H1 (cell line): ENCODE data around the gene AVL9. TPM values are rescaled to one million over a fixed set of nuclear protein-coding genes. Genes with fewer than 3 reads are reported as not detected.

Source experiments
- CTBP2 ChIP-seq: IDR thresholded peaks from 2 replicates; pipeline ENCODE4 v1.7.0; 2011; ENCODE audit warnings: borderline replicate concordance, mild to moderate bottlenecking, moderate library complexity, mixed read lengths, low read length; ENCODE audit not compliant: insufficient read depth, insufficient read length
- KDM1A ChIP-seq: fragments of 200-600, 300-600 bp; sonication (generic); IDR thresholded peaks from 2 replicates; pipeline ENCODE4 v1.7.1; 2016; ENCODE audit warnings: mild to moderate bottlenecking, low read length, borderline replicate concordance
- RAD21 ChIP-seq, 2 experiments: IDR thresholded peaks in 1 of 2; conservative IDR thresholded peaks in 1 of 2; 2 replicates each; pipeline ENCODE4 v1.6.1; 2011; ENCODE audit warnings: low read depth in 2 of 2, low read length in 2 of 2, improper control_type of control experiment in 1 of 2, inconsistent platforms in 1 of 2, mild to moderate bottlenecking in 1 of 2, moderate library complexity in 1 of 2
- RFX5 ChIP-seq: IDR thresholded peaks from 2 replicates; pipeline ENCODE4 v1.6.1; 2011; ENCODE audit warnings: low read depth, low read length, improper control_type of control experiment, borderline replicate concordance
- SP2 ChIP-seq: IDR thresholded peaks from 2 replicates; pipeline ENCODE4 v1.6.1; 2012; ENCODE audit warnings: mild to moderate bottlenecking, low read length, inconsistent platforms
- polyA plus RNA-seq, 7 experiments: library from polyadenylated mRNA; depleted of rRNA in 3 of 7; stranded (reverse) in 5 of 7; unstranded in 2 of 7; fragments of >200 nt in 5 of 7; fragments of 200-250 nt in 2 of 7; gene quantifications; 1 replicate in 5 of 7; 2 replicates in 1 of 7; 4 replicates in 1 of 7; pipeline versions ENCODE4 v1.2.1 to v1.2.3, GENCODE V29; 2011 to 2013; ENCODE audit warnings: missing spikeins in 2 of 7, mixed read lengths in 2 of 7
- total RNA-seq: library from RNA; stranded (reverse); fragmentation: NEBNext Ultra II Directional; extraction: Animal tissue kit (Norgen Biotek cat#: 25700); gene quantifications from 2 replicates; pipeline ENCODE4 v1.2.1, GENCODE V29; 2021
- TF ChIP-seq, protein P1 (sequence below): IDR thresholded peaks from 2 replicates; pipeline ENCODE4 v1.6.1; 2012; ENCODE audit warnings: low read length, inconsistent platforms

Gene AVL9
- total and polyA plus RNA-seq, 2 of the 8 experiments (the other 6 are each of a cell fraction or from before 2014, with no cell fraction given): 15.5 to 42.1 TPM

DNA sequence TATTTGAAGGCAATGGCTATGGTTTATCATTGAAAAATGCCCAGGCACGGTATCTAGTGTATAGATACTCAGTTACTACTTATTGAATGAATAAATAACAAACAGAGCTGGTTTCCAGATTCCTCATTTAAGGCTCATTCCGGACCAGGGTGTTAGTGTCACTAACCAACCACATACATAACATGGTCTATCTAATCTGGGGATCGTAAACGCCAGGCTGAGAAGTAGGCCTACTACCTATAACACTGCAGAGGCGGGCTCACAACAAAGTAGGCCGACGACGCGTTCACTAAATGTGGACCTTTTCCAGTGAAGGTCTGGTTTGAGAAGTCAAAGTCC lies 5.5 kb upstream of the AVL9 start (continued):
- TF ChIP-seq RAD21 (IDR thresholded peaks at IDR 0.05 in 1 of 2, conservative IDR thresholded peaks at IDR 0.05 in 1 of 2; ENCODE audit: low read depth in 2 of 2, low read length in 2 of 2) (no peak), SP2 (no peak), RFX5 (no peak), CTBP2 (no peak), KDM1A (no peak)
- TF ChIP-seq, protein P1, sequence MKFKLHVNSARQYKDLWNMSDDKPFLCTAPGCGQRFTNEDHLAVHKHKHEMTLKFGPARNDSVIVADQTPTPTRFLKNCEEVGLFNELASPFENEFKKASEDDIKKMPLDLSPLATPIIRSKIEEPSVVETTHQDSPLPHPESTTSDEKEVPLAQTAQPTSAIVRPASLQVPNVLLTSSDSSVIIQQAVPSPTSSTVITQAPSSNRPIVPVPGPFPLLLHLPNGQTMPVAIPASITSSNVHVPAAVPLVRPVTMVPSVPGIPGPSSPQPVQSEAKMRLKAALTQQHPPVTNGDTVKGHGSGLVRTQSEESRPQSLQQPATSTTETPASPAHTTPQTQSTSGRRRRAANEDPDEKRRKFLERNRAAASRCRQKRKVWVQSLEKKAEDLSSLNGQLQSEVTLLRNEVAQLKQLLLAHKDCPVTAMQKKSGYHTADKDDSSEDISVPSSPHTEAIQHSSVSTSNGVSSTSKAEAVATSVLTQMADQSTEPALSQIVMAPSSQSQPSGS: no peak
- TF ChIP-seq, all 59 proteins: peak for 0
